Ishikawa (cell line): ENCODE measurements around the gene PMFBP1.

Experiments used
- REST ChIP-seq: IDR thresholded peaks from 2 replicates; pipeline ENCODE4 v1.6.1; 2012; ENCODE audit warnings: low read depth, mild to moderate bottlenecking
- TF ChIP-seq, protein P1 (sequence below): IDR thresholded peaks from 2 replicates; pipeline ENCODE4 v1.6.1; 2012

GRCh38 chr16:72109300-72109699 lies 62.7 kb downstream of the PMFBP1 start:
- TF ChIP-seq, protein P1, sequence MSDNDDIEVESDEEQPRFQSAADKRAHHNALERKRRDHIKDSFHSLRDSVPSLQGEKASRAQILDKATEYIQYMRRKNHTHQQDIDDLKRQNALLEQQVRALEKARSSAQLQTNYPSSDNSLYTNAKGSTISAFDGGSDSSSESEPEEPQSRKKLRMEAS: no peak
- no peak for TF ChIP-seq REST
